ENCODE data around the gene GYPA.
"Not testable (repeated sequence)": the region's sequence is repeated elsewhere in the genome, so short reads cannot be mapped to it uniquely, and the experiment has no call there.

DNA sequence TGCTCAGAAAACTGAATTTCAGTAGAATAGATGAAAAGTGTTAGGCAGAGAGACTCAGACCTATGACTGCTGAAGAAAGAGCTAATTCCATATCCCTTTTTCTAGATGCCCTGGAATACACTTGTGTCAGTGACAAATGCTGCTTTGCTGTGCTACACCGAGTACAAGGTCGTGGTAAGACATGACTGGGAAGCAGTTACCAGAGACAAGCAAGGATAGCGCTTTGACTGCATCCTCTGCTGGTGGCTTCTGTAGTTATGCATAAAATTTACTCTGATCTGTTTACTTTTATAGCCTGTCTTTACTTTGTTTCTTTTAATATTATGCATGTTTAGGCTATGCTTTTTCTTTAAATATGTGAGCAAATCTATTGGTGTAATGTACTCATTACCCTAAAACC, 58.5 kb downstream of the GYPA start:
- TF ChIP-seq, protein P1, sequence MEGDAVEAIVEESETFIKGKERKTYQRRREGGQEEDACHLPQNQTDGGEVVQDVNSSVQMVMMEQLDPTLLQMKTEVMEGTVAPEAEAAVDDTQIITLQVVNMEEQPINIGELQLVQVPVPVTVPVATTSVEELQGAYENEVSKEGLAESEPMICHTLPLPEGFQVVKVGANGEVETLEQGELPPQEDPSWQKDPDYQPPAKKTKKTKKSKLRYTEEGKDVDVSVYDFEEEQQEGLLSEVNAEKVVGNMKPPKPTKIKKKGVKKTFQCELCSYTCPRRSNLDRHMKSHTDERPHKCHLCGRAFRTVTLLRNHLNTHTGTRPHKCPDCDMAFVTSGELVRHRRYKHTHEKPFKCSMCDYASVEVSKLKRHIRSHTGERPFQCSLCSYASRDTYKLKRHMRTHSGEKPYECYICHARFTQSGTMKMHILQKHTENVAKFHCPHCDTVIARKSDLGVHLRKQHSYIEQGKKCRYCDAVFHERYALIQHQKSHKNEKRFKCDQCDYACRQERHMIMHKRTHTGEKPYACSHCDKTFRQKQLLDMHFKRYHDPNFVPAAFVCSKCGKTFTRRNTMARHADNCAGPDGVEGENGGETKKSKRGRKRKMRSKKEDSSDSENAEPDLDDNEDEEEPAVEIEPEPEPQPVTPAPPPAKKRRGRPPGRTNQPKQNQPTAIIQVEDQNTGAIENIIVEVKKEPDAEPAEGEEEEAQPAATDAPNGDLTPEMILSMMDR (IDR thresholded peaks at IDR 0.05) = not testable (repeated sequence)
- not testable (repeated sequence) for TF ChIP-seq POLR2A (IDR thresholded peaks at IDR 0.05; ENCODE audit: low read depth); EP300 (IDR thresholded peaks at IDR 0.05); POLR2AphosphoS5 (IDR thresholded peaks at IDR 0.05)

Data from esophagus muscularis mucosa (tissue), 4 donors.